ENCODE measurements around the gene HM13.
A peak's percentile ranks its signal among the peaks of the same experiment; 100 is the strongest.
"Not testable (repeated sequence)": the region's sequence is repeated elsewhere in the genome, so short reads cannot be mapped to it uniquely, and the experiment has no call there.

HM13 gene

DNA sequence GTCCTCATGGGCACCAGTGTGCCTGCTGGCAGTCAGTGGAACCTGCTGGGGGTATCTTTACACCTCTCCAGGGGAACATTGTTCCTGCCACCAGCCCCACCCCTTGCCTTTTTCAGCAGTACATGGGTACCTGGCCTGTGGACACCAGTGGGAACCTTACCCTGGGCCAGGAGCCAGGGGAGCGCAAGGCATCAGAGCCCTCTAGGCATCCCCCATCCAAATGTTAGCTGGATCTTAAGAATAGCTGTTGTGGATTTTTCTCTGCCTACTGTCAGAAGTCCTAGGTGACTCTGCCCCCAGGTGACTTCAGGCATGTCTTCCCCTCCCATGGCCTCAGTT is 52.0 kb downstream of the HM13 start:
- H3K36me3 Mint-ChIP-seq = no peaks in the 10 kb centered on the region
- no peak overlapping the region for H3K27ac Mint-ChIP-seq
- no peaks in the 10 kb centered on the region for H3K27me3 Mint-ChIP-seq
- no peak overlapping the region for H3K4me3 Mint-ChIP-seq
- H3K9me3 Mint-ChIP-seq (ENCODE audit: low read depth) = no peaks in the 10 kb centered on the region
- H3K4me1 Mint-ChIP-seq (ENCODE audit: low read depth) = peaks cover 17% of the 10 kb centered on the region

- Mint-ChIP-seq H3K27me3 (no peaks in the 10 kb centered on the region), H3K9me3 (ENCODE audit: low read depth) (no peaks in the 10 kb centered on the region), H3K4me3 (peak overlapping the region; percentile 8), H3K27ac (no peak overlapping the region), H3K4me1 (ENCODE audit: low read depth) (peaks cover 17% of the 10 kb centered on the region), H3K36me3 (no peaks in the 10 kb centered on the region)
These were observed 52.6 kb downstream of the HM13 start for GRCh38 chr20:31566658-31567379.

DNA sequence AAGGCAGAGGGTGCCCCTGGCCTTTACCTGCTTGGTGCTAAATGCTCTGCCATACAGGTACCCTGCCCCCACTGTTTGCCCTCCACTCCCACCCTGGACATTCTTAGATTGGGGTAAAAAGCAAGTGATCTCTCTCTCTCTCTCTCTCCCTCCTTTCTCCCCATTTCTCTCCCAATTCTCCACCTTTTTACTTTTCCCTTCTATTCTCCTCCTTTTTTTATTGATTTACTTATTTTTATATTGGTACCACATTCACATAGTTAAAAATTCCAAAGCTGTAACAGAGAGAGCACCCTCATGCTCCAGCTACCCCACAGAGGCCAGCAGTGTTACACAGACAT is 53.1 kb downstream of the HM13 start:
- Mint-ChIP-seq H3K9me3 (ENCODE audit: low read depth) (no peaks in the 10 kb centered on the region), H3K27ac (peak overlapping the region; percentile 16), H3K27me3 (no peaks in the 10 kb centered on the region), H3K4me3 (no peak overlapping the region), H3K4me1 (ENCODE audit: low read depth) (peaks cover 20% of the 10 kb centered on the region), H3K36me3 (no peaks in the 10 kb centered on the region)

DNA sequence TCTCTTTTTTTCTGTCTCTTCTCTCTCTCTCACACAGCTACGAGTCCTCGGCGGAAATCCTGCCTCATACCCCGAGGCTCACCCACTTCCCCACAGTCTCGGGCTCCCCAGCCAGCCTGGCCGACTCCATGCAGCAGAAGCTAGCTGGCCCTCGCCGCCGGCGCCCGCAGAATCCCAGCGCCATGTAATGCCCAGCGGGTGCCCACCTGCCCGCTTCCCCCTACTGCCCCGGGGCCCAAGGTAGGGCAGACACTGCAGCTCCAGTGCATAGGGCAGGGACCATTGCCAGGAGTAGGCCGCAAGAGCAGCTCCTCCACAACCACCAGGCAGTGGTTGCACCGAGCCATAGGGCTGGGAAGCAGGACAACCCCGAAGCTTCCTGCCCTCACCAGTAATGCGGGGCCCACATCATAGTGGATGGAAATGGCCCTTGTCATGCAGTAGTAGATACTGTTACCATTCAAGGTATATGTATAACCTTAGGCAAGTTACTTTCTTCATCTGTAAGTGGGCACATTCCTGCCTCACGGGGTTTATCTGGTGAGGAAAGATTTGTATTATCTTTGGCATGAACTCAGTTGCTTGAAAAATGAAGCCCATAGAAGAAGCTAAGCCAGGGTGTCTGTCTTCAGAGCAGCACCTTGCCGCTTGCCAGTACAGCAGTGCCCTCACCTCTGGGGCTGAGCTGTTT is 53.9 kb downstream of the HM13 start:
- Mint-ChIP-seq H3K27ac (peak overlapping the region; percentile 3), H3K27me3 (no peaks in the 10 kb centered on the region), H3K9me3 (ENCODE audit: low read depth) (no peaks in the 10 kb centered on the region), H3K4me1 (ENCODE audit: low read depth) (peaks cover 24% of the 10 kb centered on the region), H3K4me3 (no peak overlapping the region), H3K36me3 (no peaks in the 10 kb centered on the region)

DNA sequence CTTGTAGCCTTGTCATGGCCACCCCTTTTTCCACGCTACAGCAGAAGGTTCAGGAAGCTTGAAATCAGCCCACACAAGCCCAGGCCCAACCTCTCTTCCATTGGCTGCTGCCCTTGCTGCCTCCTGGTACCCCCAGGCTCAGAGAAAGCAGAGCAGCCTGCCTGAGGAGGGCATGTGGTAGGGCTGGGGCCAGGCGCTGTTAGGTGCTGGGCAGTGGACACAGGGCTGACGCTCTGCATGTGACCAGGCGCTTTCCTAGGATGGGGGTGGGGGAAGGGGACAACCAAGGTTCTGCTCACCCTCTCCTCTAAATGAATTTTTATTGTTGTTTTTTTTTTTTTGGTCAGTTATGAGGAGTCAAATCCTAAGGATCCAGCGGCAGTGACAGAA is 54.5 kb downstream of the HM13 start:
- H3K27ac Mint-ChIP-seq = peak overlapping the region; percentile 16
- H3K36me3 Mint-ChIP-seq = no peaks in the 10 kb centered on the region
- peaks cover 28% of the 10 kb centered on the region for H3K4me1 Mint-ChIP-seq (ENCODE audit: low read depth)

DNA sequence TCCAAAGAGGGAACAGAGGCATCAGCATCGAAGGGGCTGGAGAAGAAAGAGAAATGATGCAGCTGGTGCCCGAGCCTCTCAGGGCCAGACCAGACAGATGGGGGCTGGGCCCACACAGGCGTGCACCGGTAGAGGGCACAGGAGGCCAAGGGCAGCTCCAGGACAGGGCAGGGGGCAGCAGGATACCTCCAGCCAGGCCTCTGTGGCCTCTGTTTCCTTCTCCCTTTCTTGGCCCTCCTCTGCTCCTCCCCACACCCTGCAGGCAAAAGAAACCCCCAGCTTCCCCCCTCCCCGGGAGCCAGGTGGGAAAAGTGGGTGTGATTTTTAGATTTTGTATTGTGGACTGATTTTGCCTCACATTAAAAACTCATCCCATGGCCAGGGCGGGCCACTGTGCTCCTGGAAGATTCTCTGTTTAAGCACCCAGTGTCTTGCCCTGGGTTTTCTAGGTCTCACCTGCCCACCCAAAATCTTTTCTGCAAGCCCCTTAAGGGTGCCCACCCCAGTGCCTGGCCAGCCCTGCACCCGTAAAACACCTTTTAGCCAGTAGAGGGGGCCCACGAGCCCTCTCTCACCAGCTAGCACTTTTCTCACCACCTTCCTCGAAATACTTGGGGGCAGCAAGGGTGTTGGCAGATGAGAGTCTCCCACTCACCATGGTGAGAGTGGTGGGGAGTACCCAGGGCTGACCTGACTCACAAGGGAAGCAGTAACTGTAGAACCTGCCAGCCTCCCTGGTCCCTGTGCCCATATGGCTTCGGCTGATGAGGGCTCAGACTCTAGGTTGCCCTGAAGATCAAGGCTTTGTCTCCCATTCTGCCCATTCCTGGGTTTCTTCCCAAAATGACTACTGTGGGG is 55.1 kb downstream of the HM13 start:
- H3K27ac Mint-ChIP-seq = peak overlapping the region; percentile 16
- H3K27me3 Mint-ChIP-seq = no peaks in the 10 kb centered on the region
- no peaks in the 10 kb centered on the region for H3K36me3 Mint-ChIP-seq
- H3K9me3 Mint-ChIP-seq (ENCODE audit: low read depth) = no peaks in the 10 kb centered on the region
- H3K4me3 Mint-ChIP-seq = no peak overlapping the region
- H3K4me1 Mint-ChIP-seq (ENCODE audit: low read depth) = peaks cover 32% of the 10 kb centered on the region

More for the DNA sequence above, 54.5 kb downstream of the HM13 start:
- H3K9me3 Mint-ChIP-seq (ENCODE audit: low read depth) = no peaks in the 10 kb centered on the region
- H3K4me3 Mint-ChIP-seq = no peak overlapping the region
- H3K27me3 Mint-ChIP-seq = no peaks in the 10 kb centered on the region

- no peaks in the 10 kb centered on the region for H3K9me3 Mint-ChIP-seq (ENCODE audit: low read depth)
- peaks cover 32% of the 10 kb centered on the region for H3K4me1 Mint-ChIP-seq (ENCODE audit: low read depth)
- no peaks in the 10 kb centered on the region for H3K27me3 Mint-ChIP-seq
- H3K27ac Mint-ChIP-seq = no peak overlapping the region
- no peaks in the 10 kb centered on the region for H3K36me3 Mint-ChIP-seq
- no peak overlapping the region for H3K4me3 Mint-ChIP-seq
These were observed 55.8 kb downstream of the HM13 start for GRCh38 chr20:31570021-31570463.

- no peaks in the 10 kb centered on the region for H3K27me3 Mint-ChIP-seq
- no peaks in the 10 kb centered on the region for H3K9me3 Mint-ChIP-seq (ENCODE audit: low read depth)
- H3K4me3 Mint-ChIP-seq = peak overlapping the region; percentile 21
- H3K27ac Mint-ChIP-seq = no peak overlapping the region
- no peaks in the 10 kb centered on the region for H3K36me3 Mint-ChIP-seq
- peaks cover 32% of the 10 kb centered on the region for H3K4me1 Mint-ChIP-seq (ENCODE audit: low read depth)
These were observed 56.7 kb downstream of the HM13 start for GRCh38 chr20:31570735-31571617.

GRCh38 chr20:31572042-31572700 is 57.9 kb downstream of the HM13 start:
- Mint-ChIP-seq H3K4me1 (ENCODE audit: low read depth) (peaks cover 26% of the 10 kb centered on the region), H3K36me3 (no peaks in the 10 kb centered on the region), H3K4me3 (peak overlapping the region; percentile 84), H3K9me3 (ENCODE audit: low read depth) (no peaks in the 10 kb centered on the region), H3K27ac (peak overlapping the region; percentile 47), H3K27me3 (no peaks in the 10 kb centered on the region)

GRCh38 chr20:31572701-31573554 is 58.7 kb downstream of the HM13 start:
- no peaks in the 10 kb centered on the region for H3K27me3 Mint-ChIP-seq
- H3K4me3 Mint-ChIP-seq = peak overlapping the region; percentile 90
- H3K9me3 Mint-ChIP-seq (ENCODE audit: low read depth) = no peaks in the 10 kb centered on the region
- H3K4me1 Mint-ChIP-seq (ENCODE audit: low read depth) = peaks cover 27% of the 10 kb centered on the region
- H3K36me3 Mint-ChIP-seq = no peaks in the 10 kb centered on the region
- H3K27ac Mint-ChIP-seq = peak overlapping the region; percentile 76

GRCh38 chr20:31573555-31574321 is 59.5 kb downstream of the HM13 start:
- H3K27me3 Mint-ChIP-seq = no peaks in the 10 kb centered on the region
- no peaks in the 10 kb centered on the region for H3K9me3 Mint-ChIP-seq (ENCODE audit: low read depth)
- peak overlapping the region; percentile 76 for H3K27ac Mint-ChIP-seq
- H3K4me1 Mint-ChIP-seq (ENCODE audit: low read depth) = peaks cover 28% of the 10 kb centered on the region
- H3K4me3 Mint-ChIP-seq = peak overlapping the region; percentile 90
- no peaks in the 10 kb centered on the region for H3K36me3 Mint-ChIP-seq

GRCh38 chr20:31574986-31575385 is 60.7 kb downstream of the HM13 start:
- not testable (repeated sequence) for H3K9me3 Mint-ChIP-seq (ENCODE audit: low read depth); H3K4me3 Mint-ChIP-seq; H3K36me3 Mint-ChIP-seq; H3K27me3 Mint-ChIP-seq; H3K27ac Mint-ChIP-seq
- H3K4me1 Mint-ChIP-seq (ENCODE audit: low read depth) = peaks cover 25% of the 10 kb centered on the region

DNA sequence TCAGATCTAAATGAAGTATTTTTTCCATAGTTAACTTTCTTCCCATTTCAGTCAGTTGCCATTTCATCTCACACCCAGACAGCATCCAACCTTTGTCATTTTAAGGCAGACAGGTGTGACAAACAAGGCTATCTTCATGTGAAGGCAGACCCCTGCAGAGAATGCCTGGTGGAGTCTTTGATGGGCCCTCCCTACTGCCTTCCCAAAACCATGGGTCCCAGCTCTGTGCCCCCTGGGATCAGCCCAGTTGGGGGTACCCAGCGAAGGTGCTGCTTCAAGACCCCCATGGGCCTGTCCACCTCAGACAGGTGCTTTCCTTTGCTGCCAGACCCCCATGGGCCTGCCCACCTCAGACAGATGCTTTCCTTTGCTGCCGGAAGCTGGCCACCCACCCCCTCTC is 62.5 kb downstream of the HM13 start:
- no peak overlapping the region for H3K27ac Mint-ChIP-seq

More for the DNA sequence above, 62.5 kb downstream of the HM13 start:
- H3K4me1 Mint-ChIP-seq (ENCODE audit: low read depth) = peaks cover 25% of the 10 kb centered on the region
- no peaks in the 10 kb centered on the region for H3K27me3 Mint-ChIP-seq
- H3K36me3 Mint-ChIP-seq = no peaks in the 10 kb centered on the region
- H3K9me3 Mint-ChIP-seq (ENCODE audit: low read depth) = no peaks in the 10 kb centered on the region
- no peak overlapping the region for H3K4me3 Mint-ChIP-seq
